ENCODE data around the gene VILL.
"Not testable (repeated sequence)": the region's sequence is repeated elsewhere in the genome, so short reads cannot be mapped to it uniquely, and the experiment has no call there.

VILL gene

DNA sequence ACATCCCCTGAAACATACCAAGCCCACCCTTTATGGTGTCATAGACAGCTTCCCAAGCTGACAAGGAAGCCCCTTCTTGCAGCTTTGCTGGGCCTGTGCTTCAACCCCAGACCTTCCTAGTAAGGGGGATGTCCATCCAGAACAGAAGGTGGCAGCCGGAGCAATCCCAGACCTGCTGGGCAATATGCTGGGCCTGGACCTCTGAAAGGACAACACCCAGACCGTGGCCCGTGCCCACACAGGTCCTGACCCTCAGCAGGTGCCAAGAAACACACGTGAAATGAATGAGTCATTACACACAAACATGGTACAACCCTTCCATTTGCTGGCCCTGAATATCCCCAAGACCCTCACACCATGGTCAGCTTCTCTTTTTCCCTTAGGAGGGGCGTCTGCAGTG is 19.8 kb upstream of the VILL start:
- TF ChIP-seq ZNF274 (IDR thresholded peaks at IDR 0.05; ENCODE audit: low read depth, low read length) (no peak), YY1 (IDR thresholded peaks at IDR 0.05; ENCODE audit: insufficient read depth, insufficient read length) (no peak), SUZ12 (IDR thresholded peaks at IDR 0.05; ENCODE audit: extremely low read depth, insufficient read depth, insufficient read length) (no peak)
- Histone ChIP-seq H3K36me3 (ENCODE audit: insufficient read depth, insufficient read length, low read length) (peaks cover 61% of the 10 kb centered on the region), H3K27me3 (ENCODE audit: insufficient read depth, insufficient read length) (no peaks in the 10 kb centered on the region), H3K4me1 (ENCODE audit: insufficient read depth, insufficient read length) (peaks cover 2% of the 10 kb centered on the region), H3K9ac (ENCODE audit: insufficient read length, low read depth) (no peak overlapping the region), H3K4me3 (ENCODE audit: insufficient read length, low read depth) (no peak overlapping the region), H3K9me3 (ENCODE audit: insufficient read depth, low read length) (no peaks in the 10 kb centered on the region)
- DNase-seq (ENCODE audit: low read depth, low spot score), result no peak

GRCh38 chr3:37971467-37971866 is 19.1 kb upstream of the VILL start:
- no peak for DNase-seq (ENCODE audit: low read depth, low spot score)
- no peaks in the 10 kb centered on the region for H3K9me3 ChIP-seq (ENCODE audit: insufficient read depth, low read length)
- peaks cover 66% of the 10 kb centered on the region for H3K36me3 ChIP-seq (ENCODE audit: insufficient read depth, insufficient read length, low read length)
- H3K27me3 ChIP-seq (ENCODE audit: insufficient read depth, insufficient read length), result no peaks in the 10 kb centered on the region
- no peak overlapping the region for H3K9ac ChIP-seq (ENCODE audit: insufficient read length, low read depth)
- H3K4me3 ChIP-seq (ENCODE audit: insufficient read length, low read depth), result no peak overlapping the region
- TF ChIP-seq SUZ12 (IDR thresholded peaks at IDR 0.05; ENCODE audit: extremely low read depth, insufficient read depth, insufficient read length) (no peak), ZNF274 (IDR thresholded peaks at IDR 0.05; ENCODE audit: low read depth, low read length) (no peak), YY1 (IDR thresholded peaks at IDR 0.05; ENCODE audit: insufficient read depth, insufficient read length) (no peak)
- peaks cover 2% of the 10 kb centered on the region for H3K4me1 ChIP-seq (ENCODE audit: insufficient read depth, insufficient read length)

DNA sequence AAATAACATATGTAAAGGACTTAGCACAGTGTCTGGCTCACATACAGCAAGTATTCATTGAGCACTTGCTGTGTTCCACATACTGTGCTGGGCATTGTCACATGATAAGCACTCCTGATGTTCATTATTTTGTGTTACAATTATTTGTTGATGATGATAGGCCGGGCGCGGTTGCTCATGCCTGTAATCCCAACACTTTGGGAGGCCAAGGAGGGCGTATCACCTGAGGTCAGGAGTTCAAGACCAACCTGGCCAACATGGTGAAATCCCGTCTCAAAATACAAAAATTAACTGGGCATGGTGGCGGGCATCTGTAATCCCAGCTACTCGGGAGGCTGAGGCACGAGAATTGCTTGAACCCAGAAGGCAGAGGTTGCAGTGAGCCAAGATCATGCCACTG is 18.5 kb upstream of the VILL start:
- H3K27me3 ChIP-seq (ENCODE audit: insufficient read depth, insufficient read length); H3K9me3 ChIP-seq (ENCODE audit: insufficient read depth, low read length); DNase-seq (ENCODE audit: low read depth, low spot score); H3K9ac ChIP-seq (ENCODE audit: insufficient read length, low read depth); H3K4me1 ChIP-seq (ENCODE audit: insufficient read depth, insufficient read length); H3K4me3 ChIP-seq (ENCODE audit: insufficient read length, low read depth): not testable (repeated sequence)
- H3K36me3 ChIP-seq (ENCODE audit: insufficient read depth, insufficient read length, low read length), result peaks cover 67% of the 10 kb centered on the region

DNA sequence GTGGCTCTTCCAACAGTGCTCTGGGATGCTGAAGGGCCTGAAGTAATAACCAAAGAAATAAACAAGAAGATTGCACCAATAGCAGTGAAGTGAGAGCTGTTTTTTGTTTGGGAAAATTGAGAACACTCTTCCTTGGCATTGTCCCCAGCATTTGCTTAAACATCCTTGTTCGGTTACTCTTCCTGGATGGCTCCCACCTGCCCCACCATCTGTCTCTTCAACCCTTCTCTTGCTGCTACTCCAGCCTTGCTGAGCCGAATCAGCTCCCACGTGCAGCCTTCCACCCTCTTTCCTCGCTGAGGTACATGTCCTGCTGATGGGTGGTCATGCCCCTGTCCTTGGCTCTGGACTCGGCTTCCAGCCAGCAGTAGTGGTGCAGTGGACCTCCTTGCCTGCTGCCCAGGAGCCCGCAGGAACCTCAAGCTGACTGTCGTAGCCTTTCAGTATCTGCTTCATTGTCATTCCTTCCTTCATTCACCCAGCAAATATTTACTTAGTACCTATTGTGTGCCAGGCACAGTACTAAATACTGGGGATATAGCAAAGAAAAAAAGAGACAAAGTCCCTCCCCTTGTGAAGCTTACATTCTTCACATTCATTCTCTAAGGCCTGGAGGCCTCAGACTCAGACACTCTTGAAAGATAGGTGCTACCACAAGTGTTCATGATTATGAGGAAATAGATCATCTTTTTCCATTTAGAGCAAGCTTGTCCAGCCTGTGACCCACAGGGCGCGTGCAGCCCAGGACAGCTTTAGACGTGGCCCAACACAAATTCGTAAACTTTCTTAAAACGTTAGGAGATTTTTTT is 17.1 kb upstream of the VILL start:
- no peak overlapping the region for H3K9ac ChIP-seq (ENCODE audit: insufficient read length, low read depth)

DNA sequence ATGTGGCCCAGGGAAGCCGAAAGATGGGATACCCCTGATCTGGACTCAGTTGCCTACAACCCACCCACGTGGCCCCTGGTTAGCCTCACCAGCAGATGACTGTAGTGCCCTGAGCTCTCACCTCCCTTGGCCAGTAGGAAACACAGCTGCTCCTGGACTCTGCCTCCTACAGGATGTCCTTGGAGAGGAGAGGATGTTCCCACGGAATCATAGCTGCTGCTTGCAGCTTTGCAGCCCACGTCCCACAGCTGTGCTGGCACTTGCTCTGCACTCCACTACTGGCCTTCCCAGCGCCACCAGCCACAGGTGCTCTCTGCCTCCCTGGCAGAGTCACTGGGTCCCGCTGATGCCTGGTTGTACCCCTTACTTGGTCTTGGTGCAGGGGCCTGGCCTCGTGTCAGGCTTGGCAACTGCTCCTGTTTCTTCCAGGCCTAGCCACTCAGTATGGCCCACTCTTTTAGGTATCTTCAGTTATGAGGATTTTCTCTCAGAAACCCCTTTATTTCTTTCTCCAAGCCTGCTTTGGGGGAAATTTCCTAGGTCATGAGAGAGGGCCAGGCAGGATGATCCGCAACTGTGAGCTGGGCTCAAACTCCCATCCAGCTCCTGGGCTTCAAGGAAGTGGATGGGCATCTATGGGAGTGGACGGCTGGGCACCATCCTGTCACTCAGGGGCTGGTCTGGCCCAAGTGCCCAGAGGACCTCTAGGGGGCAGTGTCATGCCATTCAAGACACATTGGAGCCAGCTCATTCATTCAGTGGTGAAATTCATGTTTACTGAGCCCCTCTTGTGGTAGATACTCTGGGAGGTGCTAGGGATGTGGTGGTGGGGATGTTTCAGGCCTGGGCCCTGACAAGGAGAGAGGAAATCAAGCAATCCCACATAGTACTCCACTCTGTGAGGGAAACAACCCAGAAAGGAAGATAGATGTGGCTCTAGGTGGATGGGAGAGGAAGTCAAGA is 16.2 kb upstream of the VILL start:
- Histone ChIP-seq H3K27me3 (ENCODE audit: insufficient read depth, insufficient read length) (no peaks in the 10 kb centered on the region), H3K9me3 (ENCODE audit: insufficient read depth, low read length) (no peaks in the 10 kb centered on the region), H3K36me3 (ENCODE audit: insufficient read depth, insufficient read length, low read length) (peaks cover 54% of the 10 kb centered on the region), H3K9ac (ENCODE audit: insufficient read length, low read depth) (no peak overlapping the region), H3K4me3 (ENCODE audit: insufficient read length, low read depth) (no peak overlapping the region), H3K4me1 (ENCODE audit: insufficient read depth, insufficient read length) (peaks cover 2% of the 10 kb centered on the region)
- peak; percentile 68 for DNase-seq (ENCODE audit: low read depth, low spot score)
- TF ChIP-seq SUZ12 (IDR thresholded peaks at IDR 0.05; ENCODE audit: extremely low read depth, insufficient read depth, insufficient read length) (no peak), YY1 (IDR thresholded peaks at IDR 0.05; ENCODE audit: insufficient read depth, insufficient read length) (no peak), ZNF274 (IDR thresholded peaks at IDR 0.05; ENCODE audit: low read depth, low read length) (no peak)

More for the DNA sequence above, 17.1 kb upstream of the VILL start:
- Histone ChIP-seq H3K9me3 (ENCODE audit: insufficient read depth, low read length) (no peaks in the 10 kb centered on the region), H3K27me3 (ENCODE audit: insufficient read depth, insufficient read length) (no peaks in the 10 kb centered on the region), H3K4me1 (ENCODE audit: insufficient read depth, insufficient read length) (peaks cover 2% of the 10 kb centered on the region), H3K36me3 (ENCODE audit: insufficient read depth, insufficient read length, low read length) (peaks cover 61% of the 10 kb centered on the region), H3K4me3 (ENCODE audit: insufficient read length, low read depth) (no peak overlapping the region)
- DNase-seq (ENCODE audit: low read depth, low spot score), result no peak
- TF ChIP-seq YY1 (IDR thresholded peaks at IDR 0.05; ENCODE audit: insufficient read depth, insufficient read length) (no peak), ZNF274 (IDR thresholded peaks at IDR 0.05; ENCODE audit: low read depth, low read length) (no peak), SUZ12 (IDR thresholded peaks at IDR 0.05; ENCODE audit: extremely low read depth, insufficient read depth, insufficient read length) (no peak)

DNA sequence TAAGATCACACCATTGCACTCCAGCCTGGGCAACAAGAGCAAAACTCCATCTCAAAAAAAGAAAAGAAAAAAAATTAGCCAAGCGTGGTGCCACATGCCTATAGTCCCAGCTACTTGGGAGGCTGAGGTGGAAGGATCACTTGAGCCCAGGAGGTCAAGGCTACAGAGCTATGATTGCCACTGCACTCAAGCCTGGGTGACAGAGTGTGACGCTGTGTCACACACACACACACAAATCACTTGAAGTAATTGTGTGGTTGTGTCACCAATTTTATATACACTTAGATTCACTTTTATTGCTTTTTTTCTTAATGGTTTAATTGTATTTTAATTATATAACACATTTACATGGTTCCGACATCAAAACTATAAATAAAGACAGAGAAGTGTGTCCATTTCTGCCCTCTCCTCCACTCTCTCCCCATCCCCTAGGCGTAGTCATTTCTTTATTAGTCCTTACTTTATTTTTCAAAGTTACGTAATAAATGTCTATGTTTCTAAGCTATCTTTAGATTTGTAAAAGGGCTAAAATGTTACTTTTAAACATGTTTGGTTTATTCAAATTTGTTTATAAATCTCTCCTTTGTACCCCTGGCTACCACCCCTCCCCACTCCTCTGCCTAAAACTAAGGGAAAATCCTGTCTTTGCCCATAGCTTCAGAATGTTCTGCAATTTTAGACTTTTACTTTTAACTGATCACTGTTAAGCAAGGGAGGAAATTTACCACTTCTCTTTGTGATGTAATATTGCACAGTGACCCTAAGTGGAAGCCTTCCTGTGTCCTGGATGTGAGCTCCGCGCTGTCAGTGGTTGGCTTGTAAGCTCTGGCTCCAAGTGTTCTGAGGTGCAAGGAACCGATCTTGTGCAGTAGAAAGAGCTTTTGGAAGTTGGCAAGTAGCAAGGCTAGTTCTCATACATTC is 10.8 kb upstream of the VILL start:
- Histone ChIP-seq H3K4me1 (ENCODE audit: insufficient read depth, insufficient read length) (peaks cover 3% of the 10 kb centered on the region), H3K9me3 (ENCODE audit: insufficient read depth, low read length) (no peaks in the 10 kb centered on the region), H3K27me3 (ENCODE audit: insufficient read depth, insufficient read length) (no peaks in the 10 kb centered on the region), H3K9ac (ENCODE audit: insufficient read length, low read depth) (no peak overlapping the region), H3K4me3 (ENCODE audit: insufficient read length, low read depth) (no peak overlapping the region), H3K36me3 (ENCODE audit: insufficient read depth, insufficient read length, low read length) (peaks cover 42% of the 10 kb centered on the region)
- DNase-seq (ENCODE audit: low read depth, low spot score), result no peak
- TF ChIP-seq YY1 (IDR thresholded peaks at IDR 0.05; ENCODE audit: insufficient read depth, insufficient read length) (no peak), ZNF274 (IDR thresholded peaks at IDR 0.05; ENCODE audit: low read depth, low read length) (no peak), SUZ12 (IDR thresholded peaks at IDR 0.05; ENCODE audit: extremely low read depth, insufficient read depth, insufficient read length) (no peak)
